Measurements from ENCODE around the gene QSOX1.

Gene QSOX1

GRCh38 chr1:180213401-180214170, 58.9 kb downstream of the QSOX1 start:
- no peak for DNase-seq (ENCODE audit: low read depth, low spot score)

GRCh38 chr1:180215856-180216625, 61.4 kb downstream of the QSOX1 start:
- no peak for DNase-seq (ENCODE audit: low read depth, low spot score)

- no peak for DNase-seq (ENCODE audit: low read depth, low spot score)
These were observed 62.3 kb downstream of the QSOX1 start for GRCh38 chr1:180217006-180217405.

DNA sequence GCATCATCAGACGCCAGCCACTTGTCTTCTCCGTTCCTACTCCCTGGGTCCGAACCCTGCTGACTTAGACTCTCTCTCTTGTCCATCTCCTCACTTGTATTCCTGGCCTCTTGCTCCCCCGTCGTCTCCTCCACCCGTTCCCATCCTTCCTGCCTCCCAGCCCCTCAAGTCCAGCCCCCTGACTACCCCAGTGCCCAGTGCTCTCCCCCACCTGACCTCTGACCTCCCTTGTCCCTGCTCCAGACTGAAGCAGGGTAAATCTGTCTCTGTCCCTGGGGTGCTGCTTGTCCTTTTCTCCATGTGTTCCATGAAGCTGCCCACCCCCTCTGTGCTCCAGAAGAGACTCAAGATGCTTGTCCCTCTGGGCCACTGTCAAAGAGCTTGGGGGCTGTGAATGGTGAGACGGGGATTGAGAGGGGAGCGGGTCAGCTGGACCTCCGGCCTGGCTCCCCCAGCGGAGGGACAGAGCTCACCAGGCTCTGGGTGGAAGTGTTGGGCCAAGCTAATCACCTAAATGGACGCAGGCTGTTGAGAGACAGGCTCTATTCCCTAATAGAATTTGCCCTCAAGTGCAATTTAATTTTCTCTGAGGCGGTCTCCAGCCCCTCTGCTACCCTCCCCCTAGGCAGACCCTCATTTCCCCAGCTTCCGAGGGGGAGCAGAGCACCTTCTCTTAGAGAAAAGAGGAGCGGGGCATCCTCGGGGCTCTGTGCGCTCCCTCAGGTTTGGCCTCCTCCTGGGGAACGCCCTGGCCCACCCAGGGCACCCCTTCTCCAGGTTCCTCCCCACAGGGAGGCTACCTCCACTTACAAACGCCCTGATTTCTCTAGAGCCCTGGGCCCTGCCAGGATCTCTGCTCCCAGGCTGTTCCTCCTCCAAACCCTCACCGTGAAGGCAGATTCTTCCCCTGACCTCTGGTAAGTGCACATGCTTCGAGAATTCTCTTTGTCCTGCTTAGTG, 64.4 kb downstream of the QSOX1 start:
- no peak for DNase-seq (ENCODE audit: low read depth, low spot score)

DNA sequence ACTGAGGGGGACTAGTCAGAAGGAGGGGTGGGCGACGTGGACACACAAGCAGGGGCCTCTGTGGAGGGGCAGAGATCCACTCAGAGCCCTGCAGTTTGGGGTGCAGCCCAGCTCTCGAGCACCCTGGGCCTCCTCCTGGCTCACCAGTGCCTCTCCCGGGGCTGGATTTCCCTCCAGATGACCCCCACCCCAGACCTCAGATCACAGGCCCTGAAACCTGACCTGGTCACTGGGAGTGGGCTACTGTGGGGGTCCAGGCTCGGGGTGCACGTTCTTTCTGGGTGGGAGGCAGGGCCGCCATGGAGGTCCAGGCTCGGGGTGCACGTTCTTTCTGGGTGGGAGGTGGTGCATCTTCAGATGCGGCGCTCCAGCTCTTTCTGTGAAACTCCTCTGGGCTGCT, 65.1 kb downstream of the QSOX1 start:
- no peak for DNase-seq (ENCODE audit: low read depth, low spot score)

GRCh38 chr1:180221462-180221861, 66.8 kb downstream of the QSOX1 start:
- no peak for DNase-seq (ENCODE audit: low read depth, low spot score)

GRCh38 chr1:180224902-180225301, 70.2 kb downstream of the QSOX1 start:
- DNase-seq (ENCODE audit: low read depth, low spot score) = no peak

GRCh38 chr1:180225403-180225802, 70.7 kb downstream of the QSOX1 start:
- DNase-seq (ENCODE audit: low read depth, low spot score) = no peak

DNA sequence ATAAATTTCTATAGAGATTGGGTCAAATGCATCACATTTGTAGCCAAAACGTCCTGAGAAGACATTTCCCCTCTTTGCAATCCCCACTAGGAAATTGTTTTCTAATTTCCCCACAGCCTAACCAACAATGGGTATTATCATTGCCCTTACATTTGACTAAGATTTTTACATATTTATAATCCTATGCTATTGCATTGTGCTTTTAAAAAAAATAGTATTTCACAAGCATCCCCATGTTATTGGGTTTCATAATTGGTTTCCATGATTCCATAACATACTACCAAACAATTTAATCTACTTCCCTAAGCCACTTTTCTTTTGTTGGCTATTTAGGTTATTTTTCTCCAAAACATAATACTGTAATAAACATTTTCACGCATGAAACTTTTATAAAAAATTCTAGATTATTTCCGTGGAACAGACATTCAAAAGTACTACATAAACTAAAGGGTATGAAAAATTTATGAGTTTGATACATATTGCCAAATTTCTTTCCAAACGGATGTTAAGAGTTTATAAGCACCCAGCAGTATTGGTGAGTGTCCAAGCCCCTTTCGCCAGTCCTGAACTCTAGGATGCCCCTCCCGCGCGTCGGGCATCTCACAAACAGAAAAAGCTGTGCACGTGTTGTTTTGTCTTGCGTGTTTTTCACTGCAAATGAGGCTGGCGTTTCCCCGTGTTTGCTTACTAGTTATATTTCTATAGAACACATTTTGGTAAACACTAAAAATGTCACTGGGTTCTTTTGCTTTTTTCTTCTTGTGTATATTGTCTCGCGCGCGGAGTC, 73.4 kb downstream of the QSOX1 start:
- no peak for DNase-seq (ENCODE audit: low read depth, low spot score)

DNA sequence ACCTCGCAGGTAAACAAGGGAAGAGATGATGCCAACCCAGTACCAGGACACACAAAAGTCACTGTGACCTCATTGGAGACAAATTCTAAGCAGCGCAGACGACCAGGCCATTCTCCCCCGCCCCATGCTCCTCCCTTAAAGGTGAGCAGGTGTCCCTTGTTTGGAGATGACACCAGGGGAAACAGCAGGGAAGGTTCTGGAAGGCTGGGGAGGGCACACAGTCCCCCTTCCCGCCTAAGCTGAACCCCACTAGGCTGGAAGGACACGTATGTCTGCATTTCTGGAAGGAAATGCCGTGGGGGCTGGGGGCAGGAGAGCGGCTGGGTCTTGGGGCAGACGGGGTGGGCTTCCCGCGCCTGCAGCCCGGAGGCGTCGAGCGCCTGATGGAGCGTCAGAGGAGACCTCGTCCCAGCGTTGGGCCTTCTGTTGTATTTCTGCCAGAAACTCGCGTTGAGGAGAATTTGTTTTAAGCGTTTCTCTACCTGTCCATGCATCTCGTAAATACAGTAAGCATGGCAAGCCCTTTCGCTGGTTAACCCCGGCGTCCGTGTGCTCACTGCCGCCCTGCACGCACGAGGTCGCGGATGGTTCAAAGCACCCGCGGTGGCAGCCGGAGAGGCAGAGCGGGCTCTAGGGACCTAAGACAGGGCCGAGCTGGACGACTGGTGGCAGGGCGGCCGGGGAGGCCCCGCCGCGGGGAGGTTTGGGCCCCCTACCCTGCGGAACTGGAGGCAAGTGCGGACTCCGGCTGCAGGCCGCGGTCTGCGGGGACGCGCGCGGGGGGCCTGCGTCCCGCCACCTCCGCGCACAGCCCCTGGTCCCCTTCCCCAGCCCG, 74.2 kb downstream of the QSOX1 start:
- peak; percentile 28 for DNase-seq (ENCODE audit: low read depth, low spot score)

- peak; percentile 60 for DNase-seq (ENCODE audit: low read depth, low spot score)
These were observed 75.1 kb downstream of the QSOX1 start, which contains the start of gene LHX4 for GRCh38 chr1:180229483-180230415. Gene LHX4, plus strand, starts transcription at chr1:180230264. Its CDS starts 266 bp downstream, at chr1:180230530.

GRCh38 chr1:180230416-180230790, 75.7 kb downstream of the QSOX1 start:
- DNase-seq (ENCODE audit: low read depth, low spot score) = no peak

GRCh38 chr1:180230791-180231505, 76.3 kb downstream of the QSOX1 start:
- peak; percentile 84 for DNase-seq (ENCODE audit: low read depth, low spot score)

- DNase-seq (ENCODE audit: low read depth, low spot score) = peak; percentile 59
These were observed 76.8 kb downstream of the QSOX1 start for GRCh38 chr1:180231506-180231921.

- no peak for DNase-seq (ENCODE audit: low read depth, low spot score)
These were observed 77.3 kb downstream of the QSOX1 start for GRCh38 chr1:180231936-180232335.

DNA sequence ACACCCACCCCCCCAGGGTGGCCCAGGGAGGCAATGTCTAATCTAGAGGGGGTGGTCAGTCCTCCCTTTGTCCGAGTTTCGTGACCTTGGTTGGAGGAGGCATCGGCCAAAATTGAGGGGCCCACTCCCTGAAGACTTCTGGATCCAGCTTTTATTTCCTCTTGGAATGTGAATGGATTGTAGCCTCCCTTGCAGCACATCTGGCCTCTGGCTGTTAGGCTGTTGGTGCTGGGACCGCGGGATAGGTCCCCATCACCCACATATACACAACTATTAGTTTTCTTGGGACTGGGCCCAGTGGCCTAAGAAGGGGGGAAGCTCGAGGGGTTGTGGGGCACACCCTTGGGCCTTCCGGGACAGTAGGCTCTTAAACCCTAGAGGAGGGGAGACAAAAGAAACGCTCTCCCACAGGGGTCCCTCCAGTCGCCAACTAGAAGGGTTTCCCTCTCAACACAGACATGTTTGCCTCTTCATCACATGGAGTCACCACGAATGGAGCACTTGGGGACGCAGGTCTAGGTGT, 77.9 kb downstream of the QSOX1 start:
- no peak for DNase-seq (ENCODE audit: low read depth, low spot score)

- no peak for DNase-seq (ENCODE audit: low read depth, low spot score)
These were observed 78.7 kb downstream of the QSOX1 start for GRCh38 chr1:180233191-180234011.

Measured in astrocyte of the hippocampus (primary cell).